Fibroblast of the conjunctiva (primary cell): ENCODE measurements around the gene TCF7L2.

Experiments
- DNase-seq: peaks from one replicate; pipeline ENCODE4 v3.0.0-alpha.2; 2010; ENCODE audit warnings: low read depth

The TCF7L2 gene

GRCh38 chr10:112949875-112950507, at the start of gene TCF7L2:
TCF7L2 (plus strand) TSS chr10:112950247; CDS start chr10:112950757, 510 bp downstream.
- DNase-seq, result peak; percentile 96

GRCh38 chr10:112902730-112903129, 47.3 kb upstream of the TCF7L2 start:
- no peak for DNase-seq

GRCh38 chr10:112904000-112904399, 46.0 kb upstream of the TCF7L2 start:
- no peak for DNase-seq

GRCh38 chr10:112906945-112907344, 43.1 kb upstream of the TCF7L2 start:
- no peak for DNase-seq

- DNase-seq, result no peak
Observed at GRCh38 chr10:112907893-112908292, 42.2 kb upstream of the TCF7L2 start.

- no peak for DNase-seq
Observed at GRCh38 chr10:112911206-112911605, 38.8 kb upstream of the TCF7L2 start.

GRCh38 chr10:112912410-112912928, 37.6 kb upstream of the TCF7L2 start:
- DNase-seq, result no peak

- DNase-seq, result no peak
Observed at GRCh38 chr10:112913255-112913654, 36.8 kb upstream of the TCF7L2 start.

GRCh38 chr10:112913661-112914287, 36.3 kb upstream of the TCF7L2 start:
- DNase-seq, result no peak

- DNase-seq, result no peak
Observed at GRCh38 chr10:112914288-112914952, 35.6 kb upstream of the TCF7L2 start.

GRCh38 chr10:112915590-112916572, 34.2 kb upstream of the TCF7L2 start:
- peak; percentile 20 for DNase-seq

- no peak for DNase-seq
Observed at GRCh38 chr10:112917681-112918080, 32.4 kb upstream of the TCF7L2 start.

GRCh38 chr10:112918771-112919170, 31.3 kb upstream of the TCF7L2 start:
- DNase-seq, result no peak

GRCh38 chr10:112919721-112920120, 30.3 kb upstream of the TCF7L2 start:
- DNase-seq, result no peak

GRCh38 chr10:112926906-112927688, 22.9 kb upstream of the TCF7L2 start:
- no peak for DNase-seq

GRCh38 chr10:112927980-112928379, 22.1 kb upstream of the TCF7L2 start:
- no peak for DNase-seq

- DNase-seq, result no peak
Observed at GRCh38 chr10:112932658-112933057, 17.4 kb upstream of the TCF7L2 start.

- DNase-seq, result no peak
Observed at GRCh38 chr10:112934193-112934592, 15.9 kb upstream of the TCF7L2 start.

GRCh38 chr10:112938808-112939482, 11.1 kb upstream of the TCF7L2 start:
- no peak for DNase-seq

GRCh38 chr10:112945811-112946210, 4.2 kb upstream of the TCF7L2 start:
- DNase-seq, result no peak

- DNase-seq, result no peak
Observed at GRCh38 chr10:112946649-112947048, 3.4 kb upstream of the TCF7L2 start.
